Measurements from ENCODE around the gene IMP3. TPM values are rescaled to one million over a fixed set of nuclear protein-coding genes. Genes with fewer than 3 reads are reported as not detected.

Gene IMP3
- total RNA-seq, 2 donors from 2014 or later = 43.1 to 66.6 TPM

DNA sequence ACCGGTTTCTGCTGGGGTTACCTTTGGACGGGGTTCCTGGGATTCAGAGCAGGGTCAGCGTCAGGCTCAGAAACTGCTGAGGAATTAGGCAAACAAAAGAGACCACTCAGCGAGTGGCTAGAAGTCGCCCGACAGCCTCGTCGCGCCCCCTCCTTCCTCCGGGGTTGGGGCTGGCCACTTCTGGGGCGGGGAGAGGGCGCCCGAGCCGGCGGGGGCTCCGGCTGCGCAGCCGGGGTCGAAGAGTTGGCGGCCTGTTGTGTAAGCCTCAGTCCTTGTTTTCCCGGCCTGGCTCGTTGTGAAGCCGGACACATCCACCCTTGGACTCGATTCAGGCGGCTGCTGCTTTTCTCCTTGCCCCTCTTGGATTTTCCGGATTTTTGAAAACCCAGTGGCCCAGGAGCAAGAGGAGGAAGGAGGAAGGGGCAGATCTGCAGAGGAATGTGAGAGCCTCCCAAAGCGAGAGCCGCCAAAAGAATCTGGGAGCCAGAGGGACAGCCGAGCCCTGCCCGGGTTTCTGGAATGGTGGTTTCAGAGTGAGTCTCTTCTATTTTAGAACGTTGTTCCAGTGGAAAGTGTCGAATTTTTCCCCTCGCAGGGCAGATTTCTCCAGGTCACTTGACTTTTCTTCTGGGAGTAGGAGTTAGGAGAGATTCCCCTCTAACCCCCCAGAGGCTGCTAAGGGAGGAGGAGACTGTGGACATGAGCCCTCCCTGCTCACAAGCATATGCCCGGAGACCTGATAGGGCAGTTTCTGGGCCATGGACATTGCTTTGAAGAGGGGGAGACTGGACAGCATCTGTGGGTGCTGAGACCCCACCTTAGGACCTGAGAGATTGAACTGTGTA, 8.4 kb upstream of the IMP3 start:
- whole genome bisulfite sequencing, 2 donors = 3 to 11% methylated on average over 19 to 32 of the region's 34 CpGs
- peak; percentile 18 for ATAC-seq

DNA sequence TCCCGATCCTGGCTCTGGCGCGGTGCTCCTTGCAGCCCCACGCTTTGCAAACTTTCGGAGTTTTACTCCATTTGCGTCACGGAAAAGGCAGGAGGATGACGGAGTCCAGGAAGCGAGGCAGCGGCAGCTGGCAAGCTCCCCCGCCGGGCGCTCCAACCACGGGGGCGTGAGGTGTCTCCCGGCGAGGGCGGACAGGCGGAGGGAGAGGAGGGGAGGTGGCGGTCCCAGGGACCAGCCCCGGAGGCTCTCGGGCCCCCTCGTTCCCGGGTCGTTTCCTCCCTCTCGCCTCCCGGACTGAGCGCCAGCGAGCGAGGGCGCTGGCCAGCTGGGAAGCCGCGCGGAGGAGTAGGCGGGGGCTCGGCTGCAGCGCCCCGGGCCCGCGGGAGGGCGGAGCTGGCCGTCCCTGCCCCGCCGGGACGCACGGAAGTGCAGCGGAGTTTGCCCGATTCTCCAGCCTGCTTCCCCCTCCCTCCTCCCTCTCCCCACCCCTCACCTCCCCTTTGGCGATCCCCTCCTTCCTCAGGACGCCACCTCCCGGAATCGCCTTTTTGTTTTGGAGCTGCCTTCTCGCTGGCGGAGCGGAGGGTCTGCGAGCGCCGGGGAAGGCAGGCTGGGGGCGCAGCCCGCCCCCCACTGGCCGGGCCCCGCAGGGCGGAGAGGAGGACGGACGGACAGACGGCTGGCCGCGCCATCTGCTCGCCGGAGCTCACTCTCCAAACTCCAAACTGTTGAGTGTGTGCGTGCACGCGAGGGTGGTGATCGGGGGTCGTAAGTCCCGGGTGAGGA, 7.5 kb upstream of the IMP3 start, which contains the start of gene SNX33:
SNX33 (plus strand) TSS at position 543 of the 786 bp plus-strand sequence. CDS start 1,191 bp downstream, outside the sequence.
- no peaks in the 10 kb centered on the region for H3K9me3 ChIP-seq

More for the DNA sequence above, 8.4 kb upstream of the IMP3 start:
- Histone ChIP-seq H3K4me1 (peaks cover 60% of the 10 kb centered on the region), H3K27me3 (no peaks in the 10 kb centered on the region), H3K4me3 (peak overlapping the region; percentile 61 to 74), H3K9me3 (no peaks in the 10 kb centered on the region), H3K27ac (peak overlapping the region; percentile 96 to 99 (median 98)), H3K36me3 (replicated peaks in 1 of 2; ENCODE audit: insufficient read depth in 1 of 2, low read depth in 2 of 2) (no peaks in the 10 kb centered on the region)
- DNase-seq = peak; percentile 54 to 61 (median 57)
- intact Hi-C loops (cut with DNase I) = no loop called here
- no peak for TF ChIP-seq POLR2A (IDR thresholded peaks at IDR 0.05)
- TF ChIP-seq, protein P1, sequence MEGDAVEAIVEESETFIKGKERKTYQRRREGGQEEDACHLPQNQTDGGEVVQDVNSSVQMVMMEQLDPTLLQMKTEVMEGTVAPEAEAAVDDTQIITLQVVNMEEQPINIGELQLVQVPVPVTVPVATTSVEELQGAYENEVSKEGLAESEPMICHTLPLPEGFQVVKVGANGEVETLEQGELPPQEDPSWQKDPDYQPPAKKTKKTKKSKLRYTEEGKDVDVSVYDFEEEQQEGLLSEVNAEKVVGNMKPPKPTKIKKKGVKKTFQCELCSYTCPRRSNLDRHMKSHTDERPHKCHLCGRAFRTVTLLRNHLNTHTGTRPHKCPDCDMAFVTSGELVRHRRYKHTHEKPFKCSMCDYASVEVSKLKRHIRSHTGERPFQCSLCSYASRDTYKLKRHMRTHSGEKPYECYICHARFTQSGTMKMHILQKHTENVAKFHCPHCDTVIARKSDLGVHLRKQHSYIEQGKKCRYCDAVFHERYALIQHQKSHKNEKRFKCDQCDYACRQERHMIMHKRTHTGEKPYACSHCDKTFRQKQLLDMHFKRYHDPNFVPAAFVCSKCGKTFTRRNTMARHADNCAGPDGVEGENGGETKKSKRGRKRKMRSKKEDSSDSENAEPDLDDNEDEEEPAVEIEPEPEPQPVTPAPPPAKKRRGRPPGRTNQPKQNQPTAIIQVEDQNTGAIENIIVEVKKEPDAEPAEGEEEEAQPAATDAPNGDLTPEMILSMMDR (IDR thresholded peaks at IDR 0.05) = no peak

DNA sequence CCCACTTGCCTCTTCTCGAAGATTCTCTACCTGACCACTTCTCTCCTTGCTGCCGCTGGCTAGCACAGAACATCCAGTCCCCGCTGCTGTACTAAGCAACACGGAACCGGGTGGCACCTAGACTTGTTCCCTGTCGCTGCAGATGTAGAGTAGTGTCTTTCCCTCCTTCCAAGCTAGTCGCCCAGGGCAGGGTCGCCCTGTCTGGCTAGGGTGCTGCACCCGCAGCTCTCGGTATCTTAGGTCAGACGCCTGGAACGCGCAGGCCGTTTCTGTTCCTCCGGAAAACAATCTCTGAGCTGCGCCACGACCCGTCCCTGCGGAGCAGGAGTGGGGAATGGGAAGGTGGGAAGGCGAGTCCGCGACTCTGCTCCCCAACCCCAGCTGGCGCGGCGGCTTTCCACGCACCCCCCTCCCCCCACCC, 6.9 kb upstream of the IMP3 start:
- intact Hi-C loops (cut with DNase I) = no loop called here
- DNase-seq = peak; percentile 63 to 74 (median 70)

More for the DNA sequence above, 7.5 kb upstream of the IMP3 start, which contains the start of gene SNX33:
- ATAC-seq (peak; percentile 86), DNase-seq (peak; percentile 85 to 88 (median 88))
- peak within 1 kb of the TSS; percentile 96 to 99 (median 98) for H3K27ac ChIP-seq
- peak; percentile 89 to 91 (median 91) for TF ChIP-seq POLR2A (IDR thresholded peaks at IDR 0.05)
- TF ChIP-seq, protein P1 (IDR thresholded peaks at IDR 0.05) = peak in 5 of 7 experiments; percentile 30 to 56 (median 44)
- WGBS, 2 donors = 0% methylated on average over 27 to 76 of the region's 76 CpGs
- H3K4me1 ChIP-seq = peaks cover 52% of the 10 kb centered on the region
- no peaks in the 10 kb centered on the region for H3K36me3 ChIP-seq (replicated peaks in 1 of 2; ENCODE audit: insufficient read depth in 1 of 2, low read depth in 2 of 2)
- intact Hi-C loops (cut with DNase I) = no loop called here
- no peaks in the 10 kb centered on the region for H3K27me3 ChIP-seq
- peak within 1 kb of the TSS; percentile 61 to 74 for H3K4me3 ChIP-seq

DNA sequence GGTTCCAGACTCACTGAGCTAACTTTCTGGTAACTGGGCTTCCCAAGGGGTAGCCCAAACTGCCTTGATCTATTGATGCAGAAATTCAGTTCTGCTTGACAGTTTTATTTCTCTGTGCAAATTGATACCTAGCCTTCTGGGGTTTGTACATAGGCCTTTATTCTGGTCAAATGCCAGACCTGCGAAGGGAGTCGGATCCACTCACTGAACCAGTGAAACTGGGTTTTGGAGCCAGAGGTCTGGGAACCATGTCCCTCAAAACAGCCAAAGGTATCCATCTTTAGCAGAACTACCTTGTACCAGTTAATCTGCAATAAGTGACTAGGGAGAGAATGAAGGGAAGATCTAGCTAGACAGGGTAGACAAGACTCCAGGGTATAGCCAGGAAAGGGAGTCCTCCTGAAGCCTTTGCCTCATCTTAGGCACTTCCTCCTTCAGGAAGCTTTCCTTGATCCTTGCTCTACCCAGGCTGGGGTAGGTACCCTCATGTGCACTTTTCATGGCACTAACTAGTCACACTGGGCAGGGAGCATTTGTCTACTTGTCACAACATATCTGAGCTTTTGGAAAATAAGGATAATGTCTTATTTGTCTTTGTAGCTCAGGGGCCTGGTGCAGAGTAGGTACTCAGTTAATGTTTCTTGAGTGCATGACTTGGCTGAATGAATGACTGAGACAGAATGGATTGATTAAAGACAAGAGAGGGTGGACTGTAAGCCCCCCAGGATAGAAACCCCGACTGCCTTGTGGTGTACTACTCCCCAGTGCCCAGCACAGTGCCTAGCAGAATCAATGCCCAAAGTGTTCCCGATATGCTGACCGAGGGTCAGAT, 6.3 kb upstream of the IMP3 start:
- no peak for DNase-seq
- intact Hi-C loops (cut with DNase I) = no loop called here
- TF ChIP-seq POLR2A (IDR thresholded peaks at IDR 0.05) = no peak
- TF ChIP-seq, protein P1 (IDR thresholded peaks at IDR 0.05) = no peak
- H3K9me3 ChIP-seq = no peaks in the 10 kb centered on the region
- H3K4me1 ChIP-seq = peaks cover 47% of the 10 kb centered on the region
- WGBS, 2 donors = 6 to 14% methylated on average over 5 of the region's 5 CpGs
- H3K27me3 ChIP-seq = no peaks in the 10 kb centered on the region
- no peak for ATAC-seq
- H3K4me3 ChIP-seq = peak overlapping the region; percentile 61 to 74
- H3K27ac ChIP-seq = peak overlapping the region; percentile 96 to 99 (median 98)
- H3K36me3 ChIP-seq (replicated peaks in 1 of 2; ENCODE audit: insufficient read depth in 1 of 2, low read depth in 2 of 2) = no peaks in the 10 kb centered on the region

More for the DNA sequence above, 6.9 kb upstream of the IMP3 start:
- Histone ChIP-seq H3K36me3 (replicated peaks in 1 of 2; ENCODE audit: insufficient read depth in 1 of 2, low read depth in 2 of 2) (no peaks in the 10 kb centered on the region), H3K9me3 (no peaks in the 10 kb centered on the region), H3K27me3 (no peaks in the 10 kb centered on the region), H3K27ac (peak overlapping the region; percentile 96 to 99 (median 98)), H3K4me3 (peak overlapping the region; percentile 61 to 74), H3K4me1 (peaks cover 48% of the 10 kb centered on the region)
- peak; percentile 11 to 69 (median 44) for TF ChIP-seq POLR2A (IDR thresholded peaks at IDR 0.05)
- TF ChIP-seq, protein P1 (IDR thresholded peaks at IDR 0.05) = peak in 1 of 7 experiments; percentile 1
- peak; percentile 36 for ATAC-seq
- whole genome bisulfite sequencing, 2 donors = 0 to 1% methylated on average over 8 to 26 of the region's 26 CpGs
